HFFc6 (cell line): ENCODE measurements around the gene ZSWIM7. TPM values are rescaled to one million over a fixed set of nuclear protein-coding genes. Genes with fewer than 3 reads are reported as not detected.

Source experiments
- DNase-seq: peaks from one replicate; pipeline ENCODE4 v3.0.0-alpha.2; 2018
- H3K27ac Mint-ChIP-seq: 2 replicates; pipeline ENCODE4 v1.8.0; 2020; ENCODE audit warnings: mild to moderate bottlenecking, mixed read lengths
- H3K27me3 Mint-ChIP-seq: 2 replicates; pipeline ENCODE4 v1.8.0; 2021; ENCODE audit warnings: mild to moderate bottlenecking, moderate library complexity, mixed read lengths; ENCODE audit not compliant: insufficient read depth
- H3K36me3 Mint-ChIP-seq: 2 replicates; pipeline ENCODE4 v1.8.0; 2021; ENCODE audit warnings: low read depth, mixed read lengths
- H3K4me1 Mint-ChIP-seq: 2 replicates; pipeline ENCODE4 v1.8.0; 2020; ENCODE audit warnings: low read depth, mixed read lengths
- H3K4me3 Mint-ChIP-seq: 2 replicates; pipeline ENCODE4 v1.8.0; 2020; ENCODE audit warnings: mild to moderate bottlenecking, moderate library complexity, mixed read lengths
- H3K9me3 Mint-ChIP-seq: 2 replicates; pipeline ENCODE4 v1.8.0; 2020; ENCODE audit warnings: mild to moderate bottlenecking, mixed read lengths
- total RNA-seq, 6 experiments: library from RNA; stranded (reverse); fragmentation: NEBNext Ultra II Directional; extraction: Animal tissue kit (Norgen Biotek cat#: 25700); gene quantifications; 2 replicates in 1 of 6; 3 replicates in 5 of 6; pipeline ENCODE4 v1.2.3, GENCODE V29; 2021
- TF ChIP-seq, protein P1 (sequence below): fragments of 200-600 bp; sonication (generic); IDR thresholded peaks from 2 replicates; pipeline ENCODE4 v1.5.0; 2021; ENCODE audit warnings: antibody characterized with exemption, mild to moderate bottlenecking

The ZSWIM7 gene
- total RNA-seq, 6 experiments from 2014 or later = 11.4 to 17.7 (median 15.5) TPM

DNA sequence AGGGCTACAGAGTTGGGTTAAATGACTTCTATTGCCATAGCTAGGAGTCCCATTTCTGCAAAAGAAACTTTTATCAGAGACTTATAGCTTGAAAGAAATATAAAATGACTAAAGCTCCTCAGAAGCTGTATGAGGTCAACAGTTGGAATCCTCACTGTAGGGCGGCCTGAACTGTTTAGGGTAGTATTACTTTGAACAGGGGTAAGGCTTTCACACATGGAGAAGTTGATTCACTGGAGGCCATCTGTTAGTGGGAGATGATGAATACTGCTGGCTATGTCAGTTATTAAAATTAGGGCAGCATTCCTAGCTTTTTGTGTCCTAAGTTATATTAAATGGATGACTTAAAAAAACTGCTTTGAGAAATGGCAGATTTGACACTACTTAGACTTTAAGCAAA lies 6.1 kb upstream of the ZSWIM7 start:
- Mint-ChIP-seq H3K27ac (no peak overlapping the region), H3K9me3 (peaks cover 10% of the 10 kb centered on the region; the same call in 1 of the 2 replicates), H3K36me3 (peaks cover 75% of the 10 kb centered on the region), H3K4me1 (peaks cover 15% of the 10 kb centered on the region), H3K4me3 (no peak overlapping the region), H3K27me3 (no peaks in the 10 kb centered on the region; the same call in 1 of the 2 replicates)
- no peak for DNase-seq
- TF ChIP-seq, protein P1, sequence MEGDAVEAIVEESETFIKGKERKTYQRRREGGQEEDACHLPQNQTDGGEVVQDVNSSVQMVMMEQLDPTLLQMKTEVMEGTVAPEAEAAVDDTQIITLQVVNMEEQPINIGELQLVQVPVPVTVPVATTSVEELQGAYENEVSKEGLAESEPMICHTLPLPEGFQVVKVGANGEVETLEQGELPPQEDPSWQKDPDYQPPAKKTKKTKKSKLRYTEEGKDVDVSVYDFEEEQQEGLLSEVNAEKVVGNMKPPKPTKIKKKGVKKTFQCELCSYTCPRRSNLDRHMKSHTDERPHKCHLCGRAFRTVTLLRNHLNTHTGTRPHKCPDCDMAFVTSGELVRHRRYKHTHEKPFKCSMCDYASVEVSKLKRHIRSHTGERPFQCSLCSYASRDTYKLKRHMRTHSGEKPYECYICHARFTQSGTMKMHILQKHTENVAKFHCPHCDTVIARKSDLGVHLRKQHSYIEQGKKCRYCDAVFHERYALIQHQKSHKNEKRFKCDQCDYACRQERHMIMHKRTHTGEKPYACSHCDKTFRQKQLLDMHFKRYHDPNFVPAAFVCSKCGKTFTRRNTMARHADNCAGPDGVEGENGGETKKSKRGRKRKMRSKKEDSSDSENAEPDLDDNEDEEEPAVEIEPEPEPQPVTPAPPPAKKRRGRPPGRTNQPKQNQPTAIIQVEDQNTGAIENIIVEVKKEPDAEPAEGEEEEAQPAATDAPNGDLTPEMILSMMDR = no peak

DNA sequence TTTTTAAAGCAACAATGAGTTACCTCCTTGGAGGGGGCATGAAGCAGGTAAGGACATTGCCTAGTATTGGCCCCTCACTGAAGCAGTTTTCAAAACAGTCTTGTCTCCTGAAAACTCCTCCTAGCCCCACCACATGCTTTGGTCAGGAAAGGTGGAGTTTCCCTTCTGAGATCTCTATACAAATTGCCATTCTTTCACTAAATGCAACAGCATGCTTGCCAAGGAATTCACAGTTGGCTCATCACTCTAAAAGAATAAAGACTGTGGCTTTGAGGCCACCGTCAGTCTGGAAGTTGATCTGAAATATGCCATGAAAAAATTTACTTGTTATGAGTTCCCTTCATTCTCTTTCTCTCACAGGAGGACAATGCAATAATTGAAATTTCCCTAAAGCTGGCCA lies 4.3 kb upstream of the ZSWIM7 start:
- peaks cover 18% of the 10 kb centered on the region for H3K4me1 Mint-ChIP-seq
- peaks cover 10% of the 10 kb centered on the region; the same call in 1 of the 2 replicates for H3K9me3 Mint-ChIP-seq
- H3K4me3 Mint-ChIP-seq = no peak overlapping the region
- DNase-seq = no peak
- TF ChIP-seq, protein P1 = no peak
- H3K27me3 Mint-ChIP-seq = no peaks in the 10 kb centered on the region; the same call in 1 of the 2 replicates
- H3K36me3 Mint-ChIP-seq = peaks cover 75% of the 10 kb centered on the region
- H3K27ac Mint-ChIP-seq = no peak overlapping the region

DNA sequence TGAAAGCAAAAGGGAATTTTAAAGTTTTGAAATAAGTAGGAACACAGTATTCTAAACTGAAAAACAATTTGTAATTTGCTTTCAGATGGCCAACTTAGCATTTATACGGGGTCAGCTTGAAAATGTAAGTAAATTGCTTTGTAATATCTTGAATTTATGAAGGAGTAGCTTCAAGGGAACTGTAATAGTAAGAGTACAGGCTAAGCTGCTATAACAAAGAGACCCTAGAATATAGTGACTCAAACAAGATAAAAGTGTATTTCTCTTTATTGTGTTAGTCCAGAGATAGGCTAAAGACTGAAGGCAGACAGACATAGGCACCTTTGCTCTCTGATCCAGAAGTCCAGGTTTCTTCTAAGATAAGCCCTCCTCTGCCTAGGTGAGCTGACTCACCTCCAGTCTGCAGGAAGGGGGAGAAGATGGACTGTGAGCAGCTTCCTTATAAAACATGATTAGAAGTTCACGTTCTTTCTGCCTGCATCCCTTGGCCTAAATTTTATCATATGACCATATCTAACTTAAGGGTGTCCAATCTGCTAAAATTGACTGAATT lies 3.3 kb upstream of the ZSWIM7 start:
- TF ChIP-seq, protein P1 = no peak
- H3K27me3 Mint-ChIP-seq = no peaks in the 10 kb centered on the region; the same call in 1 of the 2 replicates
- H3K36me3 Mint-ChIP-seq = peaks cover 64% of the 10 kb centered on the region
- H3K4me3 Mint-ChIP-seq = no peak overlapping the region
- DNase-seq = no peak
- H3K9me3 Mint-ChIP-seq = peaks cover 10% of the 10 kb centered on the region; the same call in 1 of the 2 replicates
- no peak overlapping the region for H3K27ac Mint-ChIP-seq
- peaks cover 23% of the 10 kb centered on the region for H3K4me1 Mint-ChIP-seq

DNA sequence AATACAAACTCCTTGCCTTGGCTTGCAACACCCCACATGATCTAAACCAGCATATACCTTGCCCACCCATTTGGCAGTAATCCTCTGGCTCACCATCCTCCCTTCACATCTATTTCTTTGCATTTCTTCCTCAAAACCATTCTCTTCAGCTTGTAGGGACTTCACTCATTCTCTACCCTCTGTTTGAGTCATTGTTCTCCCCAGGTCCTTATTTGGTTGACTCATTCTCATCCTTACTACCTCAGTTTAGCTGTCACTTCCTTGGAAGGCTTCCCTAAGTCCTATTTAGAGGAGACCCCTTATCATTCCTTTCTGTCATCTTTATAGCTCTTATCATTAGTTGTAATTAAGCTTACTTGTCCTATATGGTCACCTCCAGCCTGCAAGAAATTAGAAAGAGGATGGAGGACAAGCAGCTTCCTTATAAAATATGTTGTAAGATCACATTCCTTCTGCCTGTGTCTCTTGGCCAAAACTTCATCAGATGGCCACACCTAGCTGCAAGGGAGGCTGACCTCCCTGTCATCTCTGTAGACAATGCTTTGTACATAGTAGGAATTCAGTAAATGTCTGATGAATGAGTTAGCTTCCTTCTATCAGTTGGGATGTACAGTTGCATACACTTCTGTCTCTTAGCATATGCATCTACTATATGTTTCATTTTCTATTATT lies 1.9 kb upstream of the ZSWIM7 start:
- peak overlapping the region; percentile 88 for H3K4me3 Mint-ChIP-seq
- peak overlapping the region; percentile 62 for H3K27ac Mint-ChIP-seq
- DNase-seq = no peak
- H3K36me3 Mint-ChIP-seq = peaks cover 52% of the 10 kb centered on the region
- H3K27me3 Mint-ChIP-seq = no peaks in the 10 kb centered on the region; the same call in 1 of the 2 replicates
- H3K9me3 Mint-ChIP-seq = peaks cover 10% of the 10 kb centered on the region; the same call in 1 of the 2 replicates
- H3K4me1 Mint-ChIP-seq = peaks cover 23% of the 10 kb centered on the region
- TF ChIP-seq, protein P1 = no peak

DNA sequence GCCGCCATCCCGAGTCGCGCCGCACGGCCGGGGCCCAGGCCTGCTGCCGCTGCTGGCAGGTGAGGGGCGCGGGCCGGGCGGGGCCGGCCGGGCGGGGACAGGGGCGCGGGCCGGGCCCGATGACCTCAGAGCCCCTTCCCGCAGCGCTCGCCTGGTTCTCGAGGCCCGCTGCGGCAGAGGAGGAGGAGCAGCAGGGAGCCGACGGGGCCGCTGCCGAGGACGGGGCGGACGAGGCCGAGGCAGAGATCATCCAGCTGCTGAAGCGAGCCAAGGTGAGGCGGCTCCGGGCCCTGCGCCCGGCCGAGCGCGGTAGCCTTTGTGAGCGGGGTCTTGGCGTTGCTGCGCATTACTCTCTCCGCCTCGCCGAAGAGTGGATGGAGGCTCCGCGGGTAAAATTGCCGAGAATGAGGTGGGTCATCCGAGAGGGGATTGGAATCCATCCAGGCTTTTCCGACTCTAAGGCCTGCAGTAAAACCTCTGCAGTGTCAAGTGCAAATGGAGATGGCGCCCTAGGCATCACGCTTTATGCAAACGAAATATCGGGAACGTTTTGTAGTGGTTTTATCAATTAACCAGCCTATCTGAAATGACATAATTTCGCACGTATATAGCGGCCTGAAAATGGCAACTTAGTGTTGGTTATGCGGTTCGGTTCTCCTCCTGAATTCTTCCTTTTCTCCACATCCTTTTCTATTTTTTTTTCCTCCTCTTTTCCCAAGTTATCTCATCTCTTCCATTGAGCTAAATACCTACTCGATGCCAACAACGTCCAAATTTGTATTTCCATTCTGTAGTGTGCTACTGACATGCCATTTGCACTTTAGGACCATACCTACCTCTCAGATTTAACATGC lies 697 bp upstream of the ZSWIM7 start:
- peaks cover 42% of the 10 kb centered on the region for H3K36me3 Mint-ChIP-seq
- H3K9me3 Mint-ChIP-seq = peaks cover 10% of the 10 kb centered on the region; the same call in 1 of the 2 replicates
- H3K4me1 Mint-ChIP-seq = peaks cover 23% of the 10 kb centered on the region
- peak; percentile 17 for DNase-seq
- no peaks in the 10 kb centered on the region; the same call in 1 of the 2 replicates for H3K27me3 Mint-ChIP-seq
- H3K4me3 Mint-ChIP-seq = peak overlapping the region; percentile 88
- TF ChIP-seq, protein P1 = no peak
- H3K27ac Mint-ChIP-seq = peak overlapping the region; percentile 62
